HG03066 (cell line): ENCODE measurements around the gene MATN4.

Experiments
- ATAC-seq: cut with Tn5 transposase; IDR thresholded peaks from one replicate; pipeline ENCODE4 v1.9.1; 2021; ENCODE audit warnings: low read depth; ENCODE audit not compliant: unreplicated experiment

MATN4 gene

DNA sequence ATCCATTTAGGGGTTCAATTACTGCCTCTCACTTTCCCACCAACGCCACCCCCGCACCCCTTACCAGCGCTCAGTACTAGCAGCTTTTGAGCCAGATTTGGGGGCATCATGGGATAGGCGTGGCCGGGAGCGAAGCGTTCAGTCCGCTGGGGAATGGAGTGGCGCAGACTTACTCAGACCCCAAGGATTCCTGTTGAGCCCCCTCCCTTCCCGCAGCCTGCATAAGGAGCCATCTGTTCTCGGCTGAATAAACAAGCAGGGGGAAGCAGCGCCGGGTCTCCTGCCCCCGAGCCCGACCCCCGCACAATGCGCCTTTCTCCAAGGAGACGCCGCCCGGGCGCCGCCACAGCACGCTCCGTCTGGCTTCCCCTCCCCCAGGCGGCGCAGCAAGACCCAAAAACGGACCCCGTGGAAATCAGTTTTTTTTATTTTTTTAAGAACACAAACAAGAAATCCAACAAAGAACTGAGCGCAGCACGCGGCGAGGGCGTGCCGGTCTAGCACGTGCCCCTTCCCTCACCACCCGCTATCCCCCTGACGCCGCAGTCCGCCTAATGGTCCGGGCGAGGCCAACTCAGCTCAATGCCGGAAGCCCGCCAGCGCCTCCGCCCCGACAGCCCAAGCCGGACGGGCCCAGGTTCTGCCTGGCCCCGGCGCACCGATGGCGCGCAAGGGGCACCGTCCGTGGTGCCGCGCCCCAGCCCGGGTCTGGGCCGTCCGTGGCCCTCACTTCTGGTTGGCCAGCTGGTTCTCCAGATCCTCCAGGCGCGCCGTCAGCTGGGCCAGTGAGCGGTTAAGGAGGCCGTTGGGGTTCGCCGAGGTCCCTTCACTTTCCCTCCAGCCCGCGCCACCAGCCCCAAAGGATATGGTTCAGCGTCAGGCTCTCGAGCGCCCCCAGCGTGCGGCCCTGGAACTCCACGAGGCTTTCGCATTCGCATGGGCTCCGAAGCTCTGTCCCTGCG lies 14.8 kb downstream of the MATN4 start:
- ATAC-seq: no peak

DNA sequence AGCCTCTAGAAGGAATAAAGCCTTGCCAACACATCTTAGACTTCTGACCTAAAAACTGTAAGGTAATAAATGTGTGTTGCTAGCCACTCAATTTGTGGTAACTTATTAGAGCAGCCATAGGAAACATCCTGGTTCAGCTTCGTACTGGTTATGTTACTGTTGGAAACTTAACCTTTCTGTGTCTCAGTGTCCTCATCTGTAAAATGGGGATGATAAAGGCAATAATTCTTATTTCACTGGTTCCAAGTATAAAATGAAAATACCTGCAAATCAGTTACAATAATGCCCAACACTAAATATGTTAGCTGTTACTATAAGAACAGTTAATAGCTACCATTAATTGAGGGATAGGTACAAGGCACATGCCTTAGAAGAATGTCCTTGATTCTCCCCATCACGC lies 15.8 kb downstream of the MATN4 start:
- no peak for ATAC-seq

DNA sequence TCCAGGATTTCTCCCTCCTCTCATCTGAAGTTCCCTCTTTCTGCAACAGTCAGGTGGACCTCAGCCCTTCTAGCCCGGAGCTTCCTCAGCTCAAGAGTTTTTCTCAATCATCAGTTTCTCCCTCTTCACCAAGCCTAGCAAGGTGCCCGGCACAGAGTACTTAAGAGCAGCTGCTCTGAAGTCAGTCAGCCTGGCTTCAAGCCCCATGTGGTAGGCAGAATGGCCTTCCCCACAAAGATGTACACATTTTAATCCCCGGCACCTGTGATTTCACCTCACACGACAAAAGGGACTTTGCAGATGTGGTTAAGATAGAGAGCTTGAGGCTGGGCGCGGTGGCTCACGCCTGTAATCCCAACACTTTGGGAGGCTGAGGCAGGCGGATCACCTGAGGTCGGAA lies 16.6 kb downstream of the MATN4 start:
- ATAC-seq: no peak

DNA sequence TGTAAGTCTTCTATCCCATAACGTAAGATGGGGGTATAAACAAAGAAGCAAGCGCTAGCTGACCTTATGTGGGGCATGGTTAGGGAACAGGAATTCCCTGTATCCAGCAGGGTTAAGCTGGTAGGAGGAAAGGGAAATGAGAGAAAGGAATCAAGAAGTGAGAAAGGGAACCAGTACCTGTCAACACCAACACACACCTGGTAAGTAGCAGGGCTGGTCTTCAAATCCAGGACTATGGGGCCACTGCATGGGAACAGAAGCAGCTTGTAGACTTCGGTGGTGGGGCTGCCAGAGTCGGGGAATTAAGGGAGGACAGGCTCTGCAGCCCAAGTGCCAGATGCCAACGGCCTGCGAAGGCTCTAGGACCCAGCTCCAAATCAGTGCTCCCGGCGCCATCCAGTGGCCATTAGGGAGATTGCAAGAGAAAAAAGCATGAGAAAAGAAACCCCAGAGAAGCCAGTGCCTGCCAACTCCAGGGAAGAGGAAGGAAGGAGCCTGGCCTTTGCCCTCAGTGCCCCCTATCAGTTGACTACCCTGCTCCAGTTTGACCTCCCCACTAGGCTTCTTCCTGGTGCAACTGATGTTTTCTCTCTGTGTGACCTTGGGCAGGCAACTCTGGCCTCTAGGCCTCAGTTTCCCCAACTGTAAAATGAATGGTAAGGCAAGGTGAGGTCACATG lies 17.3 kb downstream of the MATN4 start:
- no peak for ATAC-seq

DNA sequence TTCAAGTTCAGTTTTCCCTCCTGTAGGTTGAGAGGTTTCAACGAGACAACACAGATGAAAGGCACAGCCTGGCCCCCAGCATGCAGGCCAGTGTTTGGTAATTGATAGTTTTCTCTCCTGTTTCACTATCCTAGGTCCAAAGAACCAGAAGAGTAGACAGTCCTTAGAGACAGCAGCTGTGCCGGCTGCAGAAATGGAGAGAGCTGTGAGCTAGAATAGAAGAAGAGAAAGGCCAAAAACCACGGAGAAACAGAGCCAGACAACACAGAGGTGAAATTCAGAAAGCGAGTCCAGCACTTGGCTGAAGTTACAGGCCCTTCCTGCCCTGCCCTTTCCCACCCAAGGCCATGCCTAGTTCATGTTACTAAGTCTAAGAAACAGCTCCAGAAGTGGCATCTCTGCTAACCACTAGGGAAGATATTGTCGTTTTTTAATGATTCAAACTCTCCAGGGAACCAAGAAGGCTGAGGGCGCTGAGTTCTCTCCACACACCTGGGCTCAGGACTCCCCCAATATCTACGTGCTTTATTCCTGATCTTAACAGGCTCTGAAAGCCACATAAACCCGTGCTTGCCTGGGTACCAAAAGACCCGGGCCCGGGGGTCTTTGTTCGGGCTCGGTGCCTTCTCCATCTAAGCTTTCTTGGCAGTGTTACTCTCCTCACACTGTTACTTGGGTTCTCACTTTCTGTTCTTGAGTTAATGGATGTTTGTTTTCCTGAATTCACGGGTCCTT lies 18.0 kb downstream of the MATN4 start:
- ATAC-seq: no peak

DNA sequence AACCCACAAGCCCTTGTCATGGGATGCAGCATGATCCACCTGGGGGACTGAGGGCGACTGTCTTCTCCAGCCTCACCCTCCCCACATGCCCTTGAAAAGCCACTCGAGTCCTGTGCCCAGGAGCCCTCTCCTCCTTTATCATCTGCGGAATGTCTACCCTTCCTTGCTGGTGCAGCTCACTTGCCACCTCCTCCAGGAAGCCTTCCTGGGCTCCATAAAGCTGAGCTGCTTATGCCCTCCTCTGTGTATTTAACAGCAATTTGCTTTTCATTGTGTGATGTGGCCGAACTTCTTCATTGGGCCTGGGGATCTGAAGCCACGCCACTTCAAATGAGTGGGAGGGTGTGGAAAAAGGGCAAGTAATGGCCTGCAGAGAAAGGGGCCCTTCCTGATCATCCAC lies 19.2 kb downstream of the MATN4 start:
- ATAC-seq: no peak

DNA sequence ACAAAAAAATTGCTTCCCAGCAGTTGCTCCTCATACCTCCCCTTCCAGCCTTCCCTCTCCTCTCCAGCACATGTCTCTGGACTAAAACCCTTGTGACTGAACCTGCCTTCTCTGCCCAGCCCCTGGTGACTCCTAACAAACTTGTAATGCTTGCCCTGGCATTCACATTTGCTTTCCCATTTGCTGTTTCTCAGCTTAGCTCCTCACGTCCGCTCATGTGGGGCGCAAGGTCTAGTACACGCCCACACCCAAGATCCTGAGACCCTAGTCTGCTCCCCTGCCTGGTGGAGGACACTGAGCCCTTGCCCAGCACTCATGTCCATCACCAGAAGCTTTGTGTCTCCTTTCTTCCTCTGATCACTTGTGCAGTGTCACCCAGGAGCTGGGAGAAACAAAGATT lies 19.7 kb downstream of the MATN4 start:
- ATAC-seq: no peak

DNA sequence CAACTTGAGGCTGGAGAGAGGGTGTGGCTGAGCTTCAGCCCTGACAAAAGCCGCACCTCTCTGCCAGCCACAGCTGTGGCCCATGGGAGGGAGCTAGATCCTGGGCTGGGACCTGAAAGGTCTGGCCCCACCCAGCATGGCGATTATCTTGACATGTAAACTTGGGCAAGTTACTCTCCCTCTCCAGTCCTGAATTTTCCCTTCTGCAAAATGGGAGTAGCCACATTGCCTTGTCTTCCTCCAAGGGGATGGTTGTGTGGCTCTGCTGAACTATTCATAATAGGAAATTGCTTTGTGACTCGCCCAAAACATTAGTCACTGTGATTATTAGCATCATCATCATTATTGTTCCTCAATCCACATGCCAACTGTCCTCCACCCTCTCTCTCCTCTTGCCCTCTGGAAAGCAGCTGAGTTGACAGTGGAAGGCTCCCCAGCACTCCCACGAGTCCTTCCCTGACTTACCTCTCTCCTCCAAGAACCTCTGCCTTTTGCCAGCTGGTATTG lies 24.5 kb downstream of the MATN4 start:
- no peak for ATAC-seq

DNA sequence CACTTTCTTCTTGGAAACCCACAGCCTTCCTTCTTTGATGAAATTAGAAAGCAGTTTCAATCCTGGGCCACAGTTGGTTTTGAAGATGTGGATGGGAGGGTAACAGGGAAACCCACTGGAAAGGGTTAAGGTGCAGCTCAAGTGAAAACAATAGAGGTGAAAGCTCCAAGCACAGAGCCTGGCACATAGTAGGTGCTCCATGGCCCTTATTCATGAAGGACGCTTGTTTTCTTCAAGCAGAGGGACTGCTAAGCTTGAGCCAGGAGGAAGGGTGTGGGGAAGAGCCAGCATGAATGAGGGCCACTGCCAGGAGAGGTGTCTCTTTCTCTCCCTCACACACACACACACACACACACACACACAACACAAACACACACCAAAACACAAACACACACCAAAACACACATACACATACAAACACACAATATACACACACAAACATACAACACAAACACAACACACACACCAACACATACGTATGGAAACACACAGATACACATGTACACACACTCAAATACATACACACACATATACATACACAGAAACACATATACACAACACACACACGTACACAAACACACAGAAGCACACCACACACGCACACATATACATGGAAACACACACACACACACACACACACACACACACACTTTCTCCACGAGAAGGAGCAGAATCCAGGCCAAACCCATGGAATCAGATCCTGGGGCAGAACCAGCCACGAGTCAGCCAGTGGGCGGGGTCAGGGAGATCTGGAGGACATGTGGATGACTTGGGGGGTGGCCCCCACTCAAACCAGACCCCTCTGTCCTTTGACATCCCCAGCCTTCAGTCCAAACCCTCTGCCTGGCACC lies 25.2 kb downstream of the MATN4 start:
- ATAC-seq: no peak

DNA sequence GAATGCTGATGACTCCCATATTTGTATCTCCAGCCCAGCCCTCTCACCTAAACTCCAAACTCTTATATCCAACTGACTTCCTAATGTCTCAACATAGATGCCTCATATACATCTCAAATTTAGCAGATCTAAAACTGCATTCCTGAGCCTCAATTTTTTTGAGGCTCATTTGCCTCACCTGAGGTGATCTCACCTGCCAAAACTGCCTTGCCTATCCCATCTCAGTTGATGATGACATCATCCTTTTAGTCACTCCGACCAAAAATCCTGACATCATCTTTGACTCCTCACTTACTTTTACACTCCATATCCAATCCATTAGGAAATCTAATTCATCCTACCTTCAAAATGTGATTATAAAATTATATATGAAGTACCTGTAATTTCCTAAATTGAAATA lies 28.1 kb downstream of the MATN4 start:
- no peak for ATAC-seq

DNA sequence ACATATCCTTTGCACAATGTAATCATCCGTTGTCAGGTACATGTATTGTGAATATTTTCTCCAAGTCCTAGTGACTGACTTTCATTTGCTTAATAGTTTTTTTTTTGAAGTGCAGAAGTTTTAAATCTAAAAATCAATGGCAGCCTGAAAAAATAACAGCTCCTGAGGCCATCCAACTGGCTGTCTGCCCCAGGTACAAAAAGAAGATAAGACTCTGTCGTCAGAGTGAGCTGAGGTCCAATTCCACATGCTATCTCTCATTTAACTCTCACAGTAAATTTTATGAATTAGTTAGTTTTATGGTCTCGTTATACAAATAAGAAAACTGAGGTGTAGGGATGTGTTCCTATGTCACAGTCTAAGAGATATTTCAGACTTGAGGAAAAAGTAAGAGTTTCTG lies 32.8 kb downstream of the MATN4 start:
- ATAC-seq: no peak

DNA sequence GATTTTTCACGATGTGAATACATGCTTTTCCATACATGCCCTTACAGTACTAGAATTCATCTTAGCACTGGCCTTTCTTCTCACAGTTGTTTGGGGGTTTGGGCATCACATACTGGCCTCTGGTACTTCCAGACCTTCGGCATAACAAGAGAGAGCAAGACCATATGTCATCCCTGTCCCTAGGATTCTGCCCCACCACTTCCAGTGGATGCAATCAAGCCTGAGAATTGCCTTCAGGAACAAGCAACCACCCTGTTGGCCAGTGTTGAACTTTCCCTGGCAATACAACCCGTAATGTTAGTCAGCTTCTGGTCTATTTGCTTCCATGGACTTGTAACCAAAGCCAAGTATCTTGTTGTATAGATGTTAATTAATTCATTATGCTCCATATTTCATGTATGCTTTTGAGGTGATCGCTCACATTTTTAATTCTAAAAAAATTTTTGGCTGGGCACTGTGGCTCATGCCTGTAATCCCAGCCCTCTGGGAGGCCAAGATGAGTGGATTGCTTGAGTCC lies 38.3 kb downstream of the MATN4 start:
- no peak for ATAC-seq

DNA sequence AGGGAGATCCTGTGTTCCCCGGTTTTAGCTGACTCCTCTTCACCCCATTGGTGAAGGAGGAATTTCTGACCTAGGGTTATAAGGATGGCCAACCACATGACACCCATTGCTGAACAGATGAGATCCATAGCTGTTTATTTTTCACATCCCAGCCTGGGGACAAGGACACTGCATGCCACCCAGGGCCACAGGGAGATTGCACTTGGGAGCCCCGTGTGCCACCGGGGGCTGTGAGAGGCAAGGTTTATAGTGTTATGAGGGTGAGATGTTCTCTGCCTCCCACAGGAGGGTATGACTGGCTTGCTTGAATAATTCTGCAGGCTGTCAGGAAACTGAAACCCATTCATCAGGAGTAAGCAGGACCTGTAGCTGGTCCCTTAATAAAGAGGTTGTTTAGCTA lies 39.0 kb downstream of the MATN4 start:
- ATAC-seq: no peak

DNA sequence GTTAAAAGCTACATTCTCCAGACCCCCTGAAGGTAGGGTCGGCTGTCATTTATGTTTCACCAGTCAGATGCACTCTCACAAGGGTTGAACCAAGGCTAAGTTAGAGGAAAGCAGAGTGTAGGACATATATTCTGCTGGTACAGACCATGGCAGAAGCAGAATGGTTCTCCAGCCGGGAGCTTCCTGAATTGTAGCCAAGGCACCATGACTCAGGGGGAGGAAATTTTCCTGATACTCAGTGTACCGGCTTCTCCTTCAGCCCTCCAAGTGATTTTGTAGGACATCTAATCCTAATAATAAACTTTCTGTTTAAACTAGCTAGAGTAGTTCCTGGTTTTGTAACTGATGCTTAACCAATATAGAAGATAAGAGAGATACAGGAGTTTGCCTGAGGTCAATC lies 39.6 kb downstream of the MATN4 start:
- no peak for ATAC-seq

DNA sequence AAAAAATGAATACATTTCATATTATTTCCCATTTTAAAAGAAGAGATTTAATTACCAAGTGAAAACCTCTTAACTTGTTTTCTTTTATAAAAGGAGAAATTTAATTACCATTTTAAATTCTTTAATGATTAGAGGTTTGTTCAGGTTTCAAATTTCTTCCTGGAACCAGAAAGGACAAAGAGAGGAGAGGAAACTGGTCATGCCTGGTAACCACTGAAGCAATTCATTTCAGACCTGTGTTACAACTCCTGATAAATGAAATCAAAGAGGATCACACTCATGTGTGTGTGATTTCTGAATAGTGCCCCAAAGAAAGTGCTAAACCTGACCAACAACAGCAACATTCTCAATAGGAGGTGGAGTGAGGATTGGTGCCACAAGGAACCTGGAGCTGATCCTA lies 41.1 kb downstream of the MATN4 start:
- ATAC-seq: no peak

DNA sequence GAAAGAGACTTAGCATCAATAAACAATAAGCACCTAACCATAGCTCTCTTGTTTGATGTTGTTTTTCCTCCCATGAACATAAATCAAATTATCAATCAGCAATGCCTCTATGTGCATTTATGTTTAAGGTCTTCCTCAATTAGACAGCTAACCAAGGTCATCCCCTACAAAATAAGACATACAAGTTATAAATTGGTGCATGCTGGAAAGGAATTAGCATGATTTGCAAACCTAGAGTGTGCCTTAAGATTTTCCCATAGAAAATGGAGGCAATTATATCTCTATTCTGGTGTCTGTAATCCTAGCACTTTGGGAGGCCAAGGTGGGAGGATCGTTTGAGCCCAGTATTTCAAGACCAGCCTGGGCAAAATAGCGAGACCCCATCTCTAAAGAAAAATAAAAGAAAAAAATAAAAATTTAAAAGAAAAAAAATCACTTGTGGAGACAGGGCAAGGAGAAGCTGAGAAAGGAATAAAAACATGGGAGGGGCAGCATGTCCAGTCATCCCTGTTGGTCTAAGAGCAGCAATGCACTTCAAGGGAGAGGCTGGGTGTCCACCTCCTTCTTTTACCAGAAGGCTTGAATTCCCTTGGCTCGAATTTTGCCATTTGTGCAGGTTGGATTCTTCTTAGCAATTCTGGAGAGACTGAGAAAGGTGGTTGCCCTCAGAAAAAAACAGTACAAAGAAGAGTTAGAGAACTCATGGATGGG lies 44.4 kb downstream of the MATN4 start:
- ATAC-seq: no peak

DNA sequence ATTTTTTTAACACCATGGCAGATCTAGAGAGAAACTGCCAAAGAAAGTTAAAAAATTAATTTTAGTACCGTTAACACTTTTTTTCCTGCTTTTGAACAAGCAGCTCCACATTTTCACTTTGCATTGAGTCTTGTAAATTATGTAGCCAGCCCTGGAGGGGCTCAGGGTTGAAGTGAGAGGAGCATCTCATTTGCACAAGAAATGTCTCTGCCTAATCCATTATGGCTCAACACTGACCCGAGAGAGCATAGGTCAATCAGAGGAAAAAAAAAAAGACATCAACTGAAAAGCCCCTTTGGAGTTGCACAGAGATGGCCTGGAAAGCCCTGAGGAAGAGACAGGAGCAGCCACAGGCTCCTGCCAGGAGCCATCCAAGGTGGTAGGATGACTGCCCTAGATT lies 49.4 kb downstream of the MATN4 start:
- ATAC-seq: no peak

DNA sequence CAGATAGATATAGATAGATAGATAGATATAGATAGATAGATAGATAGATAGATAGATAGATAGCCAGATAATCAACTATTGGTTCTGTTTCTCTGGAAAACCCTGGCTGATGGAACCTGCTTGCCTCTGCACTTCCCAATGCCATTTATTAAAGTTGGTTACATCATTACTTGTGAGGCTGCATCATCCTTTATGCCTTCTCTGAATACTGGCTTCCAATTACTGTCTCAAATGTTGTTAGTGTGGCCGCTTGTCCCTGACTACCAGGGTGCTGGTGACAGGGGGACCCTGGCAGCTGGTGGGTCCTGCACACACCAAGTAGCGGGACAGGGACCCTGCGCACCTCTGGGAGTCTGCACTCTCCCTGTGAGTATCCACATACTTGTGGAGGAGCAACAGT lies 49.8 kb downstream of the MATN4 start:
- no peak for ATAC-seq

DNA sequence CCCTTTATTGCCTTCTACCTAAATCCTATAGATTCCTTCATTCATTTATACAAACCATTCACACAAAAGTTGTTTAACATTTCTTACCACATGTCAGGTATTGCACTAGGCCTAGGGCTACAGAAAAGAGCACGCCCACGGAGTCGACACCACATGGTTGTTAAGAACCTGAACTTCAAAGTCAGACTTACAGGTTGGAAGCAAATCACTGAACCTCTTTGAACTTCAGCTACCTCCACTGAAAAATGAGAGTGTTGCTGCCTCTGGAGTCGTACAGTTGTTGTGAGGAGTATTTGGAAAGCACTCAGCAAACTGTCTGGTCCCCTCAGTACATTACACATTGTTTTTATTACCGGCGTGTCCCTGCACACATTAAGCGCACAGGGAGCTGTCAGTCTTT lies 50.4 kb downstream of the MATN4 start:
- no peak for ATAC-seq
